Testis (tissue), 3 donors: ENCODE results near the gene GLIS1. TPM values are rescaled to one million over a fixed set of nuclear protein-coding genes. Genes with fewer than 3 reads are reported as not detected.

Experiments
- DNase-seq: peaks from one replicate; pipeline ENCODE4 v3.0.0-alpha.2; 2019
- H3K27ac ChIP-seq, 2 donors: fragments of 200-600 bp; sonication (generic); one replicate each; pipeline ENCODE4 v1.5.1; 2019
- H3K27me3 ChIP-seq: fragments of 200-600 bp; sonication (generic); one replicate; pipeline ENCODE4 v1.5.1; 2019
- H3K36me3 ChIP-seq: fragments of 200-600 bp; sonication (generic); one replicate; pipeline ENCODE4 v1.5.1; 2017; ENCODE audit warnings: low read depth; ENCODE audit errors: missing control alignments
- H3K4me1 ChIP-seq: fragments of 200-600 bp; sonication (generic); one replicate; pipeline ENCODE4 v1.5.1; 2019
- H3K4me3 ChIP-seq, 2 donors: fragments of 200-600 bp; sonication (generic); one replicate each; pipeline ENCODE4 v1.5.1; 2017 to 2019
- H3K9me3 ChIP-seq: fragments of 200-600 bp; sonication (generic); one replicate; pipeline ENCODE4 v1.5.1; 2017
- POLR2A ChIP-seq: fragments of 450-650 bp; IDR thresholded peaks from one replicate; pipeline ENCODE4 v1.6.1; 2017; ENCODE audit warnings: antibody characterized with exemption, mild to moderate bottlenecking, moderate library complexity
- WGBS, 2 donors: methylation state at CpG; one replicate each; pipeline ENCODE4 v1.1.5; 2018; 5-methylcytosine and 5-hydroxymethylcytosine counted together
- intact Hi-C: fragments of 100-400 bp; cut with DNase I; formaldehyde crosslinking; loops from one replicate; pipeline ENCODE4 v1.15.1; 2023; ENCODE audit warnings: low total_unique reads
- polyA plus RNA-seq: library from polyadenylated mRNA; stranded (reverse); fragments of 350-450 nt; fragmentation: Illumina TruSeq; extraction: RNeasy Lipid Tissue Mini Kit (QIAGEN cat#74804); gene quantifications from one replicate; pipeline ENCODE4 v1.2.3, GENCODE V29; 2014; ENCODE audit warnings: low read depth, low replicate concordance; ENCODE audit not compliant: insufficient read depth
- total RNA-seq, 2 donors: library from RNA; depleted of rRNA; stranded (reverse); fragments of >200 nt; gene quantifications; one replicate each; pipeline ENCODE4 v1.2.3, GENCODE V29; 2016
- TF ChIP-seq, protein P1 (sequence below), 3 experiments: fragments of 450-650 bp in 2 of 3; fragments of 200-600 bp in 1 of 3; sonication (generic) in 1 of 3; IDR thresholded peaks; one replicate each; pipeline ENCODE4 v1.5.1; 2016 to 2019; ENCODE audit warnings: antibody characterized with exemption in 3 of 3, mild to moderate bottlenecking in 2 of 3, moderate library complexity in 1 of 3

GLIS1 gene
- total and polyA plus RNA-seq, 3 donors from 2014 or later, result 2.9 to 6.1 (median 3.8) TPM

DNA sequence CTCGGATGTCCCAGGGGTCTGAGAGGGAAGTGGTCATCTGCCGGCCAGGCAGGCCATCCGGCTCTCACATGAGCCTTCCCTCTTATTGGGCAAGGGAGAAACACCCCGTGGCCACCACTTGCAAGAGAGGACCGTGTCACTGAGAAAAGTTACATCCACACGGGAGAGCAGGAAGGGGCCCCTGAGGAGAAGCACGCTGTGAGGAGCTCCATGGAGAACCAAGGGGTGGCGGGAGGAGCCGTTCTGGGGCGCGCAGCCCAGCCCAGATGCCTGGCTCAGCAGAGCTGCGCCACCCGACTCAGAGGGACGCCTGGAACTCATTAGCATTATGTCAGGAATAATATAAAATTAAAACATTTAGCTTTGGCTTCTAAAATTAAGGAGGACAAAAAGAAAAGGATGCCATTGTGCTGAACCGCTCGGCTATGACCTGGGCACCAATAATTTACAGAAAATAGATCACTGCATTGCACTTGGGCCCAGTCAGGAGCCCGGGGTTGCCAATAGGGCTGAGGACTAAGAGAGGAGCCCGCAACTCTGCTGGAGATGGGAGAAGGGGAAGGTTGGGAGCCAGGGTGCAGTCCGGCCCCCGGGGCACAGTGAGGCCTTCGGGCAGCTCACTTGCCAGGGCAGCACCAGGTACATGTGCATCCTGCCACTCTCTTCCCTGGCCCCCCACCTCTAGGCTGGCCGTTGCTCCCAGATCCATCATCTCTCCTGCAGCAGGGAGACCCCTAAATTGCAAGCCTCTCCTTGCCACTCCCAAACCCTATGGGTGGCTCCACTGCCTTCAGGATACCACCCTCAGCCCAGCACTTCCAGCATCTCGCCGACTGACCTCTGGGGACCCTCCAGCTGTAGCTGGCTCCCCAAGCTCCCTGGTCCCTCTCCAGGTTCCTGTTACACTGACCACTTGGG lies 194.9 kb downstream of the GLIS1 start:
- no peak for TF ChIP-seq POLR2A
- TF ChIP-seq, protein P1, sequence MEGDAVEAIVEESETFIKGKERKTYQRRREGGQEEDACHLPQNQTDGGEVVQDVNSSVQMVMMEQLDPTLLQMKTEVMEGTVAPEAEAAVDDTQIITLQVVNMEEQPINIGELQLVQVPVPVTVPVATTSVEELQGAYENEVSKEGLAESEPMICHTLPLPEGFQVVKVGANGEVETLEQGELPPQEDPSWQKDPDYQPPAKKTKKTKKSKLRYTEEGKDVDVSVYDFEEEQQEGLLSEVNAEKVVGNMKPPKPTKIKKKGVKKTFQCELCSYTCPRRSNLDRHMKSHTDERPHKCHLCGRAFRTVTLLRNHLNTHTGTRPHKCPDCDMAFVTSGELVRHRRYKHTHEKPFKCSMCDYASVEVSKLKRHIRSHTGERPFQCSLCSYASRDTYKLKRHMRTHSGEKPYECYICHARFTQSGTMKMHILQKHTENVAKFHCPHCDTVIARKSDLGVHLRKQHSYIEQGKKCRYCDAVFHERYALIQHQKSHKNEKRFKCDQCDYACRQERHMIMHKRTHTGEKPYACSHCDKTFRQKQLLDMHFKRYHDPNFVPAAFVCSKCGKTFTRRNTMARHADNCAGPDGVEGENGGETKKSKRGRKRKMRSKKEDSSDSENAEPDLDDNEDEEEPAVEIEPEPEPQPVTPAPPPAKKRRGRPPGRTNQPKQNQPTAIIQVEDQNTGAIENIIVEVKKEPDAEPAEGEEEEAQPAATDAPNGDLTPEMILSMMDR (IDR thresholded peaks at IDR 0.05), result no peak
- Histone ChIP-seq H3K9me3 (no peaks in the 10 kb centered on the region), H3K27me3 (no peaks in the 10 kb centered on the region), H3K36me3 (no peaks in the 10 kb centered on the region), H3K27ac (no peak overlapping the region), H3K4me1 (no peaks in the 10 kb centered on the region), H3K4me3 (no peak overlapping the region)
- intact Hi-C loops, result no loop called here
- WGBS, 2 donors, result 89 to 91% methylated on average over 24 of the region's 24 CpGs
- DNase-seq, result no peak

DNA sequence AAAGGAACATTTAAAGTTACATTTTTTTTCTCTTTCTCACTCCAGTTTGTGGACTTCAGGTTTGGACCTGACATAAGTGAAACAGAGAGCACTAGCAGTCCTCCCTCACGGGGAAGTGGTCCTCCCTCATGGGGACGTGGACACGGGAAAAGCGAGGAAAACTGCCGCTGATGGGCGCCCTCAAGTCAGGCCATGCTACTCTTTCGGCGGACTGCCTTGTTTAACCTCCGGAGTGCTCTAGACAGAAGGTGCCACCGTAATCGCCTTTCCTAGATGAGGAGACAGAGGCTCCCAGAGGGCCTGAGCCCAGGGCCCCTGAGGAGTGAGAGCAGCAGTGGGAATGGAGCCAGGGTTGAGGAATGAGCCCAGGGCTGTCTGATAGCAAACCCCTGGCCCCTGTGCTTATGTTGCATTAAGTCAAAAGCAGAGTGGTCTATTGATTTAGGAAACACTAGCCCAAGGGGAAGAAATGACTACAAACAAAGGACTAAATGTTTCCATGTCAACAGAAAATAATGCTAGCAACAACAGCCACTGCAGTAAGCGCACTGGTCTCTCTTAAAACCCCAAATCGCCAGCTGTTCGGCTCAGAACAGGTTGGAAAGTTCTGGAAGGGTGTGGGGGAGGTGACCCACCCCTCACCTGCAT lies 195.7 kb downstream of the GLIS1 start:
- TF ChIP-seq, protein P1 (IDR thresholded peaks at IDR 0.05), result no peak
- TF ChIP-seq POLR2A, result no peak
- 88 to 90% methylated on average over 14 of the region's 14 CpGs for WGBS, 2 donors
- intact Hi-C loops, result no loop called here

DNA sequence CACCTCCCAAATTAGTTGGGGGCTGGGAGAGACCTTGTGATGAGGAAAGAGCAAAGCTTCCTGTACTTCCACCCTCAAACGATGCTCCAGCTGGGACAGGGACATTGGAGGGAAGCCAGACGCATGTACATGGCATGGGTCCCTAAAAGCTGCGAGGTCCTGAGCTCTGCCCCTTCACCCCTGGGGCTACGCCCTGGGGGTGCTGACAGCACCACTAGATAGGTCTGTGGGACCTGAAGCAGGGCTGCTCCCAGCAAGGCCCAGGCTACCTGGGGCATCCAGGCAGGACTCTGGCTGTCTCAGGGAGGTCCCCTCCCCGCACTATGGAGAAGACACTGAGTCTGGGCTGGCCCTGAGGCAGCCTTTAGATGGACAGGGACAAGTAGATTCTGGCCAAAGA lies 196.4 kb downstream of the GLIS1 start:
- Histone ChIP-seq H3K27me3 (no peaks in the 10 kb centered on the region), H3K36me3 (no peaks in the 10 kb centered on the region), H3K4me1 (no peaks in the 10 kb centered on the region), H3K9me3 (no peaks in the 10 kb centered on the region), H3K27ac (no peak overlapping the region), H3K4me3 (no peak overlapping the region)
- intact Hi-C loops, result no loop called here
- no peak for DNase-seq
- TF ChIP-seq, protein P1 (IDR thresholded peaks at IDR 0.05), result no peak
- no peak for TF ChIP-seq POLR2A
- 79 to 80% methylated on average over 1 to 5 of the region's 5 CpGs for WGBS, 2 donors

More for the DNA sequence above, 195.7 kb downstream of the GLIS1 start:
- Histone ChIP-seq H3K36me3 (no peaks in the 10 kb centered on the region), H3K4me3 (no peak overlapping the region), H3K27me3 (no peaks in the 10 kb centered on the region), H3K27ac (no peak overlapping the region), H3K4me1 (no peaks in the 10 kb centered on the region), H3K9me3 (no peaks in the 10 kb centered on the region)
- DNase-seq, result no peak

DNA sequence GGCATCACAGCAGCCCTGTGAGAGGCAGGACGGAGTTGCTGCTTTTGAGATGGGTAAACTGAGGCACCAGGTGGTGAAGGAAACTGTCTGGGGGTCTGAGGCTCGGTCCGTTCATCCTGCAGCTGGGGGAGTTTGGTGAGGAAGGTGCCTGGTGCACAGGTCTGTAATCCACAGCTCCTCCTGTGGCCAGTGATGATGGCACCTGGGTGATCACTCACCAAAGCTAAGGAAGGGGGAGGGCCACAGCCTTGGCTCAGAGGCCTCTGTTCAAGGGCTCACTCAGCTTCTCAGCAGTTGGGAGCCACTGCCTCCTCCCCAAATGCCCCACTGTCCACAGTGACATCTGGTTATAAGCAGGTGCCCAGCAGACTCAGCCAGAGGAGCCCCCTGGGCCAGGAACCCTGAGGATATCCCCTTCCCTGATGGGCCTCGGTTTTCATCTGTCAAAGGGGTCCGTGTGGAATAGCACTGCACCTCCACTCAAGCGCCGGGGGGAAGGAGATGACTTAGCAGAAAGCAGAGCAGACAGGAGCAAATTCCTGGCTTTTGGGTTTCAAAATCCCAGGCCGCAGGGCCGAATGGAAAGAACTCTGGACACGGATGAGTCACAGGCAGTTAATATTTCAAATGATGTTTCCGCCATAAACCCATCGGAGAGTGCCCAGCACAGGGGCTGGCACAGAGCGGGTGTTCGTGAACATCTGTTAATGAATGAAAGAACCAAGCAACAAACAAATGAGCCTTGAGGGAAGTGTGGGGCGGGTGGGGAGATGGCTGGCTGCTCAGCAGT lies 197.0 kb downstream of the GLIS1 start:
- Histone ChIP-seq H3K4me1 (no peaks in the 10 kb centered on the region), H3K27ac (no peak overlapping the region), H3K27me3 (no peaks in the 10 kb centered on the region), H3K9me3 (no peaks in the 10 kb centered on the region), H3K36me3 (no peaks in the 10 kb centered on the region), H3K4me3 (no peak overlapping the region)
- 94% methylated on average over 15 of the region's 15 CpGs for WGBS, 2 donors
- intact Hi-C loops, result no loop called here
- no peak for DNase-seq
- no peak for TF ChIP-seq POLR2A
- TF ChIP-seq, protein P1 (IDR thresholded peaks at IDR 0.05), result no peak
